GM19239 (cell line): ENCODE results near the gene PTPRN2.

Source experiments
- DNase-seq: peaks from one replicate; pipeline ENCODE4 v3.0.0; 2011; ENCODE audit warnings: low spot score; ENCODE audit not compliant: insufficient read length
- FAIRE-seq: peaks from 2 replicates; lab custom pipeline; 2011; peaks lifted over from hg19 to GRCh38; lab: Jason Lieb, UNC

Gene PTPRN2

GRCh38 chr7:157768198-157768597 lies 819.4 kb downstream of the PTPRN2 start:
- FAIRE-seq: no peak
- no peak for DNase-seq

- FAIRE-seq (no peak), DNase-seq (no peak)
These were observed 820.0 kb downstream of the PTPRN2 start for GRCh38 chr7:157767506-157768197.

- DNase-seq: no peak
- no peak for FAIRE-seq
These were observed 821.5 kb downstream of the PTPRN2 start for GRCh38 chr7:157766098-157766497.

GRCh38 chr7:157764946-157765537 lies 822.6 kb downstream of the PTPRN2 start:
- FAIRE-seq: no peak
- no peak for DNase-seq

- no peak for FAIRE-seq
- no peak for DNase-seq
These were observed 823.4 kb downstream of the PTPRN2 start for GRCh38 chr7:157764193-157764592.

GRCh38 chr7:157763279-157764000 lies 824.2 kb downstream of the PTPRN2 start:
- no peak for FAIRE-seq
- no peak for DNase-seq

- DNase-seq: no peak
- FAIRE-seq: no peak
These were observed 824.8 kb downstream of the PTPRN2 start for GRCh38 chr7:157762824-157763223.

- no peak for FAIRE-seq
- DNase-seq: no peak
These were observed 827.5 kb downstream of the PTPRN2 start for GRCh38 chr7:157760004-157760730.

GRCh38 chr7:157759246-157759805 lies 828.3 kb downstream of the PTPRN2 start:
- DNase-seq: no peak
- no peak for FAIRE-seq

GRCh38 chr7:157758468-157759245 lies 829.0 kb downstream of the PTPRN2 start:
- no peak for FAIRE-seq
- no peak for DNase-seq

- no peak for DNase-seq
- FAIRE-seq: no peak
These were observed 829.7 kb downstream of the PTPRN2 start for GRCh38 chr7:157757776-157758467.

- DNase-seq (no peak), FAIRE-seq (no peak)
These were observed 830.4 kb downstream of the PTPRN2 start for GRCh38 chr7:157757211-157757610.

GRCh38 chr7:157755741-157756140 lies 831.9 kb downstream of the PTPRN2 start:
- FAIRE-seq (no peak), DNase-seq (no peak)

- no peak for DNase-seq
- no peak for FAIRE-seq
These were observed 833.2 kb downstream of the PTPRN2 start for GRCh38 chr7:157754416-157754790.

- FAIRE-seq (no peak), DNase-seq (no peak)
These were observed 833.8 kb downstream of the PTPRN2 start for GRCh38 chr7:157753713-157754415.

- FAIRE-seq (no peak), DNase-seq (no peak)
These were observed 834.8 kb downstream of the PTPRN2 start for GRCh38 chr7:157752832-157753291.

- DNase-seq: no peak
- no peak for FAIRE-seq
These were observed 835.5 kb downstream of the PTPRN2 start for GRCh38 chr7:157751951-157752673.

- FAIRE-seq (no peak), DNase-seq (no peak)
These were observed 836.2 kb downstream of the PTPRN2 start for GRCh38 chr7:157751406-157751805.
